IPS-20b (cell line): ENCODE results near the gene SLC8A1.

Source experiments
- H3K27ac ChIP-seq: one replicate; pipeline ENCODE4 v1.5.1; 2013; ENCODE audit warnings: low read length
- H3K27me3 ChIP-seq: 2 replicates; pipeline ENCODE4 v1.6.1; 2013; ENCODE audit warnings: mild to moderate bottlenecking, low read length, inconsistent platforms; ENCODE audit not compliant: insufficient read depth
- H3K36me3 ChIP-seq: 2 replicates; pipeline ENCODE4 v1.6.1; 2013; ENCODE audit warnings: low read depth, mild to moderate bottlenecking, inconsistent platforms, low read length, moderate library complexity; ENCODE audit not compliant: insufficient read depth
- H3K4me1 ChIP-seq: 2 replicates; pipeline ENCODE4 v1.6.1; 2013; ENCODE audit warnings: mild to moderate bottlenecking, control low read depth, inconsistent platforms, low read length, moderate library complexity; ENCODE audit not compliant: insufficient read depth
- H3K4me3 ChIP-seq: 2 replicates; pipeline ENCODE4 v1.5.1; 2013; ENCODE audit warnings: mild to moderate bottlenecking, low read length, inconsistent platforms
- H3K9ac ChIP-seq: 2 replicates; pipeline ENCODE4 v1.6.1; 2013; ENCODE audit warnings: low read depth, mild to moderate bottlenecking, inconsistent platforms, low read length, moderate library complexity
- H3K9me3 ChIP-seq: 2 replicates; pipeline ENCODE4 v1.6.1; 2013; ENCODE audit warnings: mild to moderate bottlenecking, low read depth, low read length, inconsistent platforms; ENCODE audit not compliant: insufficient read depth

SLC8A1 gene

GRCh38 chr2:40435426-40436092, 16.3 kb downstream of the SLC8A1 start:
- Histone ChIP-seq H3K9ac (no peak overlapping the region), H3K4me3 (no peak overlapping the region), H3K36me3 (no peaks in the 10 kb centered on the region), H3K4me1 (no peaks in the 10 kb centered on the region), H3K27ac (no peak overlapping the region), H3K27me3 (no peaks in the 10 kb centered on the region), H3K9me3 (no peaks in the 10 kb centered on the region)

DNA sequence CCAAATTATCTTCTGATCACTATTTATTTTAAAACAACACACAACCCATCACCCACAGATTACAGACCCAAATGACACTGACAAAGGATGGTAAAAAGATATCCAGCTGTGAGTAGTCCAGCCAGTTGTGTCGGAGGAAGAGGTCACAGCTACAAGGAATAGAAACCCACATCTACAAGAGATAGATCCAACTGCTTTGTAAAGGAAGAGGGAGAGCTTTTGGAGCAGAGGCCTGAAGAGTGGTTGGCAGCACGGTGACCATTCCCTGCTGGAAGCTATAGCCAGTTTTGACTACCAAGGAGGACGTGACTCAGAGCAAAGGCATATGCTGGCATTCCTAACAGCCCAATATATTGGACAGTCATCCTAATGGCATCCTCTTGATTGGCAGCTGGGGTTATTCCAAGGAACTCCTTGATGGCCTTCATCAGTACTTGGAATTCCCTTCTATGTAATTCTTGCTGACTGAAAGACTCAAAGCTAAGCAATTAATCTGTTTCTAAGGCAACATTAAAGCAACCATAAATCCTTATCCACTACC, 17.1 kb downstream of the SLC8A1 start:
- no peak overlapping the region for H3K4me3 ChIP-seq
- no peaks in the 10 kb centered on the region for H3K27me3 ChIP-seq
- H3K4me1 ChIP-seq = no peaks in the 10 kb centered on the region
- H3K36me3 ChIP-seq = no peaks in the 10 kb centered on the region
- no peak overlapping the region for H3K9ac ChIP-seq
- no peaks in the 10 kb centered on the region for H3K9me3 ChIP-seq
- H3K27ac ChIP-seq = no peak overlapping the region

- H3K27ac ChIP-seq = no peak overlapping the region
- no peaks in the 10 kb centered on the region for H3K9me3 ChIP-seq
- no peaks in the 10 kb centered on the region for H3K4me1 ChIP-seq
- no peaks in the 10 kb centered on the region for H3K27me3 ChIP-seq
- H3K36me3 ChIP-seq = no peaks in the 10 kb centered on the region
- no peak overlapping the region for H3K4me3 ChIP-seq
- no peak overlapping the region for H3K9ac ChIP-seq
These were observed 18.2 kb downstream of the SLC8A1 start for GRCh38 chr2:40433736-40434135.

GRCh38 chr2:40432921-40433483, 18.9 kb downstream of the SLC8A1 start:
- Histone ChIP-seq H3K4me1 (no peaks in the 10 kb centered on the region), H3K9ac (no peak overlapping the region), H3K4me3 (no peak overlapping the region), H3K27ac (no peak overlapping the region), H3K36me3 (no peaks in the 10 kb centered on the region), H3K9me3 (no peaks in the 10 kb centered on the region), H3K27me3 (no peaks in the 10 kb centered on the region)

- Histone ChIP-seq H3K36me3 (no peaks in the 10 kb centered on the region), H3K27ac (no peak overlapping the region), H3K9ac (no peak overlapping the region), H3K27me3 (no peaks in the 10 kb centered on the region), H3K9me3 (no peaks in the 10 kb centered on the region), H3K4me1 (no peaks in the 10 kb centered on the region), H3K4me3 (no peak overlapping the region)
These were observed 20.3 kb downstream of the SLC8A1 start for GRCh38 chr2:40431600-40431955.

- Histone ChIP-seq H3K27ac (no peak overlapping the region), H3K9ac (no peak overlapping the region), H3K4me1 (no peaks in the 10 kb centered on the region), H3K27me3 (no peaks in the 10 kb centered on the region), H3K9me3 (no peaks in the 10 kb centered on the region), H3K36me3 (no peaks in the 10 kb centered on the region), H3K4me3 (no peak overlapping the region)
These were observed 20.9 kb downstream of the SLC8A1 start for GRCh38 chr2:40430776-40431599.

GRCh38 chr2:40428439-40428838, 23.5 kb downstream of the SLC8A1 start:
- H3K27ac ChIP-seq = no peak overlapping the region
- H3K9me3 ChIP-seq = no peaks in the 10 kb centered on the region
- no peaks in the 10 kb centered on the region for H3K4me1 ChIP-seq
- no peaks in the 10 kb centered on the region for H3K36me3 ChIP-seq
- H3K27me3 ChIP-seq = no peaks in the 10 kb centered on the region
- no peak overlapping the region for H3K4me3 ChIP-seq
- no peak overlapping the region for H3K9ac ChIP-seq

DNA sequence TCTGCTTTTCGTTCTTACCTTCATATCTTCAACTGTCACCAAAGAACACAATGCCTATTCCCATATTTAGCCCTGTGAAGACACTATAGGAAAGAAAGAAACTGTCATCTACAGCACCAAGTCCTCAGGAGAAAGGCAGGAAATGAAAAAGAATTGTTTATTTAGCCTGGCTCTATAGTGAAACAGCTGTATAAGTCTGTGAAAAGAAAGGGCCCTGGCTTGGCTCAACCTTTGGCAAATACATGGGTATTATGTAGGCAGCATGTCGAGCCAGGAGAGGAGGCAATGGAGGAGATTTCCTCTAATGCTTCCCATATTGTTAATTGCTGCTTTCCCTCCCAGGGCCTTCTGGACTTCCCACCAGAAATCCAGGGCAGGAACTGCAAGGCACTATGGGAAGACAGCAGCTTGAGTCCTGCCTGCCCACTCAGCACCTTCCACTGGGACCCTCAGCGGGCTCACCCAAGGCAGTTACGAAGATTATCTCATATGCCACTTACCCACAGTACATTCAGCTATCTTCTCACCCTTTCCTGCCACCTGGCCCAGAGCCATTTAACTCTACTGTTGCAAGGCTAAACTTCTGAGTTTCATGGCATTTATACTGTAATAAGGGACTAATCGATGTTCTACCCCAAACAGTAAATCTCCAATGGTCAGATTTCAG, 30.1 kb downstream of the SLC8A1 start:
- Histone ChIP-seq H3K4me3 (no peak overlapping the region), H3K27me3 (no peaks in the 10 kb centered on the region), H3K27ac (no peak overlapping the region), H3K4me1 (no peaks in the 10 kb centered on the region), H3K9me3 (no peaks in the 10 kb centered on the region), H3K9ac (no peak overlapping the region), H3K36me3 (no peaks in the 10 kb centered on the region)

GRCh38 chr2:40420478-40420877, 31.4 kb downstream of the SLC8A1 start:
- no peak overlapping the region for H3K9ac ChIP-seq
- no peaks in the 10 kb centered on the region for H3K36me3 ChIP-seq
- H3K27ac ChIP-seq = no peak overlapping the region
- H3K27me3 ChIP-seq = no peaks in the 10 kb centered on the region
- no peaks in the 10 kb centered on the region for H3K4me1 ChIP-seq
- H3K4me3 ChIP-seq = no peak overlapping the region
- no peaks in the 10 kb centered on the region for H3K9me3 ChIP-seq

DNA sequence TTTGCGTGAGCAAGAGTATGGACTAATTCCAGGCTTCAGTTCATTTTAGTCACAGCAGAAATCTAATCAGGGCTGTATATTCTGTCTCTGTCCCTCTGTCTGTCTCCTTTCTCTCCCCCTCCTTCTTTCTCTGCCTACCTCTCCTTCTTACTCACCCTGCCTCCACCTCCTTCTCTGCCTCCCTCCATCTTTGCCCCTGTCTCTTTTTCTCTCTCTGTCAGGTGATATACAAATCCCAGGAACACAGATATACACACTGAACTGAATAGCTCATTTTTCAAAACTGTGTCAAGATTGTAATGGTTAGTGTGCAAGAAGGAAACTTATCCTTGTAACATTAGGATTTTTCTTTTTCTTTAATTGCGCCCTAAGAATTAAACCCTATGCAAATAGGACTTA, 32.5 kb downstream of the SLC8A1 start:
- Histone ChIP-seq H3K36me3 (no peaks in the 10 kb centered on the region), H3K4me1 (no peaks in the 10 kb centered on the region), H3K9ac (no peak overlapping the region), H3K4me3 (no peak overlapping the region), H3K27me3 (no peaks in the 10 kb centered on the region), H3K27ac (no peak overlapping the region), H3K9me3 (no peaks in the 10 kb centered on the region)

DNA sequence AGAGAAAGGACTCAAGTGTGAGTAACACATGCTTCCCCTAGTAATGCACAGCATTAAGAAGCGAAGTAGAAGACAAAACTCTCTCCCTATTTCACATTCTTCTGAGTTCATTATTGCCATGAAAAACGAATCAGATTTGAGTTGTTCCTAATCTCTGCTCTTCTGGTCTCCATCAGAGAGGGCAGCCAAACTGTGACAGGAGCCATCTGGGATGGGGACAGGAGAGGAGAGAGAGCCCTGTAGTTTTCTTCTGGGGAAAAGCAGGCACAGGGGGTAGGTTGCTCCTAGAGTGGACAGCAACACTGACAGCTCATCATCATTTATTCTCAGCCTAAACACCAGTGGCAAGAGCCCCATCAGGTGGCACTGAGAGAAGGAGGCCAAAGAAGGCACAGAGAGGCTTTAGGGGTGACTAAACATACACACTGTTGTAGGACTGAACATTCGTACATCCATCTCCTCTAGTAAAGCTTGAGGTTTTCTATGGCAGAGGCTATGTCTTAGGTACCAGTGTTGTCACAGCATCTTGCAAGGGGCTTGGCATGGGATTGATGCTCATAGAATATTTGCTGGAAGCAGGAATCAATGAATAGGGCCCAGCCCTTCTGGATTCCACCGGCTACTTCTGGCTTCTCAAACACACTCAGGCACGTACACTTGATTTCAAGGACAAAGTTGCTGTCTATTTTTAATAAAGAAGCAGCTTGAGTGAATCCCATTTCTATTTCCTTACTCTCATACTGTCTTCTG, 33.1 kb downstream of the SLC8A1 start:
- H3K4me1 ChIP-seq = no peaks in the 10 kb centered on the region
- H3K27ac ChIP-seq = no peak overlapping the region

More for the DNA sequence above, 33.1 kb downstream of the SLC8A1 start:
- Histone ChIP-seq H3K9ac (no peak overlapping the region), H3K9me3 (no peaks in the 10 kb centered on the region), H3K36me3 (no peaks in the 10 kb centered on the region), H3K27me3 (no peaks in the 10 kb centered on the region), H3K4me3 (no peak overlapping the region)
